ENCODE data around the gene CD200R1.

GRCh38 chr3:112995800-112996199 lies 20.9 kb upstream of the CD200R1 start:
- TF ChIP-seq GATA2 (IDR thresholded peaks at IDR 0.05; ENCODE audit: low read depth, low read length) (no peak), GATA3 (IDR thresholded peaks at IDR 0.05; ENCODE audit: low read depth, low read length) (no peak)
